Skeletal muscle cell (primary cell): ENCODE results near the gene MED31.
A peak's percentile ranks its signal among the peaks of the same experiment; 100 is the strongest.
"Not testable (repeated sequence)": the region's sequence is repeated elsewhere in the genome, so short reads cannot be mapped to it uniquely, and the experiment has no call there.

ENCODE experiments used
- DNase-seq: peaks from one replicate; pipeline ENCODE4 v3.0.0-alpha.2; 2010; ENCODE audit warnings: low read depth
- H3K4me3 ChIP-seq: 2 replicates; pipeline ENCODE4 v1.5.1; 2011; ENCODE audit warnings: low read depth, mild to moderate bottlenecking, control low read depth, low read length, moderate library complexity

Gene MED31

GRCh38 chr17:6679241-6679640, 27.8 kb upstream of the MED31 start:
- no peak for DNase-seq
- H3K4me3 ChIP-seq = no peak overlapping the region

GRCh38 chr17:6677946-6678345, 26.5 kb upstream of the MED31 start:
- DNase-seq = no peak
- H3K4me3 ChIP-seq = no peak overlapping the region

- no peak overlapping the region for H3K4me3 ChIP-seq
- DNase-seq = peak; percentile 43
These were observed 25.9 kb upstream of the MED31 start for GRCh38 chr17:6677158-6677831.

GRCh38 chr17:6676802-6677157, 25.4 kb upstream of the MED31 start:
- no peak overlapping the region for H3K4me3 ChIP-seq
- no peak for DNase-seq

GRCh38 chr17:6675201-6675825, 23.9 kb upstream of the MED31 start:
- no peak for DNase-seq
- H3K4me3 ChIP-seq = no peak overlapping the region

GRCh38 chr17:6674586-6674985, 23.2 kb upstream of the MED31 start:
- no peak overlapping the region for H3K4me3 ChIP-seq
- DNase-seq = no peak

GRCh38 chr17:6671431-6671830, 20.0 kb upstream of the MED31 start:
- no peak overlapping the region for H3K4me3 ChIP-seq
- DNase-seq = no peak

GRCh38 chr17:6670999-6671398, 19.6 kb upstream of the MED31 start:
- no peak overlapping the region for H3K4me3 ChIP-seq
- DNase-seq = no peak

- H3K4me3 ChIP-seq = no peak overlapping the region
- no peak for DNase-seq
These were observed 19.2 kb upstream of the MED31 start for GRCh38 chr17:6670571-6670970.

- no peak overlapping the region for H3K4me3 ChIP-seq
- no peak for DNase-seq
These were observed 18.2 kb upstream of the MED31 start for GRCh38 chr17:6669479-6670212.

GRCh38 chr17:6668727-6669425, 17.5 kb upstream of the MED31 start:
- no peak overlapping the region for H3K4me3 ChIP-seq
- no peak for DNase-seq

- H3K4me3 ChIP-seq = no peak overlapping the region
- DNase-seq = no peak
These were observed 16.8 kb upstream of the MED31 start for GRCh38 chr17:6668219-6668618.

- no peak for DNase-seq
- H3K4me3 ChIP-seq = no peak overlapping the region
These were observed 16.1 kb upstream of the MED31 start for GRCh38 chr17:6667516-6667915.

GRCh38 chr17:6666557-6666956, 15.2 kb upstream of the MED31 start:
- no peak for DNase-seq
- no peak overlapping the region for H3K4me3 ChIP-seq

- no peak overlapping the region for H3K4me3 ChIP-seq
- DNase-seq = peak; percentile 52
These were observed 14.7 kb upstream of the MED31 start for GRCh38 chr17:6666077-6666521.

- DNase-seq, H3K4me3 ChIP-seq: not testable (repeated sequence)
These were observed 11.8 kb upstream of the MED31 start for GRCh38 chr17:6663200-6663599.

GRCh38 chr17:6661464-6661848, 10.1 kb upstream of the MED31 start:
- DNase-seq = no peak
- H3K4me3 ChIP-seq = no peak overlapping the region

GRCh38 chr17:6660805-6661463, 9.5 kb upstream of the MED31 start:
- no peak overlapping the region for H3K4me3 ChIP-seq
- DNase-seq = no peak

- DNase-seq = no peak
- H3K4me3 ChIP-seq = no peak overlapping the region
These were observed 8.7 kb upstream of the MED31 start for GRCh38 chr17:6660101-6660500.

- DNase-seq, H3K4me3 ChIP-seq: not testable (repeated sequence)
These were observed 7.0 kb upstream of the MED31 start for GRCh38 chr17:6658411-6658810.
